ENCODE results near the gene MYO10.

DNA sequence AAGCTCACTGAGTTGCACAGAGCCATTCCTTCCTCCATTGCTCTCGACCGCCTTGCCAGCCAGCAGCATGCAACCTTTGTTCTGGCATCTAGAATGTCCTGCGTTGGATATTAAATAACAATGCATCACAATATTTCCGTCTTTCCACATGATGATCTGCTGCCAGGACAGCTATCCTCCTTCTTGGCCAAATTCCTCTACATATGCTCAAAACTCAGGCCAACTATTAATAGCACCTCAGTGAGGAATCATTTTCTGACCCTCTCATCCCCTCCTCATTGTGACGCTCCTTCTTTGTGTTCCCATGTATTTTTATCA is 128.6 kb downstream of the MYO10 start:
- TF ChIP-seq CTCF (IDR thresholded peaks at IDR 0.05) (no peak), POLR2AphosphoS5 (IDR thresholded peaks at IDR 0.05) (no peak), POLR2A (IDR thresholded peaks at IDR 0.05) (no peak)

Measured in breast epithelium (tissue), 3 donors.